GM19099 (cell line): ENCODE measurements around the gene SCAMP2.

ENCODE experiments used
- POLR2A ChIP-seq: IDR thresholded peaks from 3 replicates; pipeline ENCODE4 v1.6.1; 2011; ENCODE audit warnings: low read depth; ENCODE audit not compliant: insufficient read length; ENCODE audit errors: extremely low read depth

SCAMP2 gene, protein sequence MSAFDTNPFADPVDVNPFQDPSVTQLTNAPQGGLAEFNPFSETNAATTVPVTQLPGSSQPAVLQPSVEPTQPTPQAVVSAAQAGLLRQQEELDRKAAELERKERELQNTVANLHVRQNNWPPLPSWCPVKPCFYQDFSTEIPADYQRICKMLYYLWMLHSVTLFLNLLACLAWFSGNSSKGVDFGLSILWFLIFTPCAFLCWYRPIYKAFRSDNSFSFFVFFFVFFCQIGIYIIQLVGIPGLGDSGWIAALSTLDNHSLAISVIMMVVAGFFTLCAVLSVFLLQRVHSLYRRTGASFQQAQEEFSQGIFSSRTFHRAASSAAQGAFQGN

DNA sequence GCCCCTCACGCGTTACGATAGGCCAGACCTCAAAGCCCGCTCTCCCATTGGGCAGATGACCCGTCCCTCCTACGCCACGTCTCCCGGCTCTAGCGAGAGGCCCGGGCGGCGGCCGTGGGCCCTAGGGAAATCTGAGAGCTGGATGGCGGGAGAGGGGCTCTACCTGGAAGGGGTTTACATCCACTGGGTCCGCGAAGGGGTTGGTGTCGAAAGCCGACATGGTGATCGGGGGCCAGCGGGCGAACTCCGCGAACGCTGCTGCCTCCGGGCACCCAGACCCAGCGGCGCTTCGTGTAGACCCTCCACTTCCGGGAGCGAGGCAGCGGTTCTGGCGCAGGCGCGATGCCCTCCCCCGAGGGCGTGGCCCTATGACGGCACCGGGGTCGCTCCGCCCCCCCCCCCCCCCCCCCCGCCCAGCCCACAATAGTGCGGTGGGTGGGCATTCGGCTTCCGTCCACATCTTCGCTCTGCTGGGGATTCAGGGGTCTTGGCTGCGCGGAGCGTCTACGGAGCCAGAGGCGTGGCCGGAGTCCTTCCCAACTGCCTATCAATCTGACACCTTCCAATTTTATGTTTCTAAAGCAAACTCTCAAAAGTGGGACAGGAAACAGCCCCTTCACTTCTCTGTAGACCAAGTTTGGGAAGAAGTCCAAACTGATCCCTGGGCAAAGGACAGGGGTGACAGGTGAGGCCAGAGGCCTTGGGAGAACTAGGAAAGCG, at the start of gene SCAMP2:
SCAMP2 (minus strand) TSS at position 330 of the 720 bp plus-strand sequence; CDS start at position 220, 110 bp downstream.
- TF ChIP-seq POLR2A: peak; percentile 94

DNA sequence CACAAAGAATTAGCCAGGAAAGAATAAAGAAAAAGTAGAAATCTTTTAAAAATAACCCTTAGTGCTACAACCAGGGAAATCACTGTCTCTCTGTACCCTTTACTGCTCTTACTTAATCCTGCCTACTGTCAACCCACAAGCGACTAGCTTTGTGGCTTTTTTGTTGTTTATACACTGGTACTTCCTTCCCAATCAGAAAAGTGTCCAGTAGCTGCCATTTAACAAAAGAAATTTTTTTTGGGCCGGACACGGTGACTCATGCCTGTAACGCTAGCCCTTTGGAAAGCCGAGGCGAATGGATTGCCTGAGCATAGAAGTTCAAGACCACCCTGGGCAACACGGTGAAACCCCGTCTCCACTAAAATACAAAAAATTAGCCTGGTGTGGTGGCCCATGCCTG, 47.3 kb upstream of the SCAMP2 start:
- no peak for TF ChIP-seq POLR2A

DNA sequence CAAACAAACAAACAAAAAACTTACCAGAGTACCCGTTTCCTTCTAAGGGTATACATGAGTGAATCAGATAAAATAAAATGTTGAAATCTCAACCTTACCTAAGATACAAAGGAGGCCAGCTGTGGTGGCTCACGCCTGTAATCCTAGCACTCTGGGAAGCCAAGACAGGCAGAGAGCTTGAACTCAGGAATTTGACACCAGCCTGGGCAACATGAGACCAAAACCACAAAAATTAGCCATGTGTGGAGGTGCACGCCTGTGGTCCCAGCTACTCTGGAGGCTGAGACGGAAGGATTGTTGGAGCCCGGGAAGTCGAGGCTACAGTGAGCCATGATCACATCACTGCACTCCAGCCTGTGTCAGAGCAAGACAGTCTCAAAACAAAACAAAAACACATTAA, 44.5 kb upstream of the SCAMP2 start:
- no peak for TF ChIP-seq POLR2A

DNA sequence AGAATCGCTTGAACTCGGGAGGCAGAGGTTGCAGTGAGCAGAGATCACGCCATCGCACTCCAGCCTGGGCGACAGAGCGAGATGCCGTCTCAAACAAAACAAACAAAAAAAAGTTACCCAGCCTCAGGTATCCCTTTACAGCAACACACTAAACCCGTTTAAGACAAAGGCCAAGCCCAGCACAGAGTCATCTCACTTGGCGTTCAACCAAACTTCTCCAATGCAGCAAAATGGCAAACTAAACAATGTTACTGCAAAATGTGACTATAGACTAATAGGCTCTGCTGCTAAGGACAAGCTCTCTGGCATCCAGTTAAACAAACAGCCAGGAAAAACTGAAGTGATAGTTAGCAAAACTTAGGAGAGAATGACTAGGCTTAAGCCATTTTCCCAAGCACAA, 39.9 kb upstream of the SCAMP2 start:
- TF ChIP-seq POLR2A: no peak

DNA sequence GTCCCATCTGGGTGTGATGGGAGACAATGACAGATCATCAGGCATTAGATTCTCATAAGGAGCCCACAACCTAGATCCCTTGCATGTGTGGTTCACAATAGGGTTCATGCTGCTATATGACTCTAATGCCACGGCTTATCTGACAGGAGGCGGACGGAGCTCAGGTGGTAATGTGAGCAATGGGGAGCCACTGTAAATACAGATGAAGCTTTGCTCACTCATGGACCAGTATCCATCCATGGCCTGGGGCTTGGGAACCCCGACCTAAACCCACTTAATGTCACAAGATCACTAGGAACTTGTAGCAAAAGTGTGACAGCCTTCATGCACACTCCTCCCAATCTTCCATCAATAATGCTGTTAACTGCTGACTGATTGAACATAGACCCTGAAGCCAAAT, 35.5 kb upstream of the SCAMP2 start:
- no peak for TF ChIP-seq POLR2A

DNA sequence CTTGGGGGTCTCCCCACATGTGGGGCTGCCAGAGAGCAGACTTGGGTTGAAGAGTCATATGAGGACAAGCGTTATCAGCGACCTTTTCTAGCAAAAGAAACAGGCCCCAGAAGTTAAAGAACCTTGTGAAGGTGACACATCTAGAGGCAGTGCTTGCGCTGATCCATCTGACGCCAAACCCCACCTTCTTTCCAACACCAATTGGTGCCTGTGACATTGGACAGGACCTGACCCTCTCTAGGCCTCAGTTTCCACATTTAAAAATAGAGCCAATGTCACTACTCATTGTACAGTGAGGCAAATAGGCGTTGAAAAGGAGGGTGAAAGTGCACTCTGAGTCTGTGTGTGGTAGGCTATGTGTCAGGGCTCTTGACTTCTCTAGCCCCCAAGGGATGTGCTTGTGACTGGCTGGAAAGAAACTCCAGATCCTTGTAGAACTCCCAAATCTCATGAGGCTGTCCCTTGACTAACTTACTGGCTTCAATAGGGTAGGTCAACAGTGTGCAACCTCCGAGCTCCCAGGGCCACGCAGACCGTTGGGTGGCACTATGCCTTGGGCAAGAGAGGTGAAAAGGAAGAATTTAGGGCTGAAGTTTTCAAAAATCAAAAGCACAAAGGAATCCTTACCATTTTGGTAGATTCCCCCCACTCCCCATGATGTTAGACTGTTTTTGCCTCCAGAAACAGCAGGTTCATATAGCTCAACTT, 34.2 kb upstream of the SCAMP2 start:
- no peak for TF ChIP-seq POLR2A

DNA sequence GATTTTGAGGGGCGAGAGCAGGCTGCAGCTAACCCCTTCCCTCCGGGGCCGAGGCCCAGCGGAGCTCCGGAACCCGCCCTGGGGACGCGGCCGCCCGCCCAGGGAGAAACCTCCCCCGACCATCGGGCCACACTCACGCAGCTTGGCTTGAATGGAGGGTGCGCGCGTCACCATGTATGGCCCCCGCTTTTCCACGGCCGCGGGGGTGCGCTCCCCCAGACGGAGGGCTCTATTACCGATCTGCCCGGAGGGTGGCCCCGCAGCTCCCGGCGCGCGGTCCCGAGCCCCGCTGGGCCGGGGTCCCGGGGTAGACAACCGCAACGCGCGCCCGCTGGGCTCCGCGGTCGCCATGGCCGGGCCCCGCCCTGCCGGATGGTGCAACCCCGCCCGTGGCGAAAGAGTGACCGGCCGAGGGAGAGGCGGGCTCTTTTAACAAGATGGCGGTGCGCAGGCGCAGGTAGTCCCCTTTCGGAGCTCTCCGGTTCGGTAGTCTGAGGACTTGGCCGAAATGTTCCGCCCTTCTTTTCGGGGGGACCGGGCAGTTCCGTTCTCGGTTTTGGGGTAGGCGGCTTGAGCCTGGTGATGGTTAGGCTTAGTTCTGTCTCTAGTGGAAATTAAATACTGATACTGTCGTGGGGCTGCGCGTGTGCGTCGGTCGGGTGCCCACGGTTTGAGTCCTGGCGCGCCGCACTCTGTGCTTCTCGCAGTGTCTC, 33.4 kb upstream of the SCAMP2 start, which contains the start of gene FAM219B:
FAM219B (minus strand) TSS at position 402 of the 713 bp plus-strand sequence; CDS start at position 351, 51 bp downstream.
- TF ChIP-seq POLR2A: peak; percentile 83

DNA sequence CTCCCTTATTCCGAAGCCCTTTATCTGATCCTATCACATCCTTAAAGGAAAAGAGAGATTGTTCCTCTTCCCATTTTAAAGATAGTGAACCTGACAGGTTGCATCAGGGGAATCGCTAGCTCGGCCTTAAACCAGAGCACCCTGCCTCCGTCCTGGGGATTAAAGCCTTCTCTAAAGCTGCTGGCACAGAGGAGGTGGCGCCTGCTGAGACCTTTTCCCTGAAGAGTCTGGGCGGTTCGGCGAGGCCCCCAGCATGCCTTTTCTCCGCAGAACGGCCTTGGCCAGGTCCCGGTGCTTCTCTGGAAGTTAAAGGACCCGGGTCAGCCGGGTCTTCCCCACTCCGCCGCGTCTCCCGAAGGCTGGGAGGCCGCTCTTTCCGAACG, 32.9 kb upstream of the SCAMP2 start:
- no peak for TF ChIP-seq POLR2A

DNA sequence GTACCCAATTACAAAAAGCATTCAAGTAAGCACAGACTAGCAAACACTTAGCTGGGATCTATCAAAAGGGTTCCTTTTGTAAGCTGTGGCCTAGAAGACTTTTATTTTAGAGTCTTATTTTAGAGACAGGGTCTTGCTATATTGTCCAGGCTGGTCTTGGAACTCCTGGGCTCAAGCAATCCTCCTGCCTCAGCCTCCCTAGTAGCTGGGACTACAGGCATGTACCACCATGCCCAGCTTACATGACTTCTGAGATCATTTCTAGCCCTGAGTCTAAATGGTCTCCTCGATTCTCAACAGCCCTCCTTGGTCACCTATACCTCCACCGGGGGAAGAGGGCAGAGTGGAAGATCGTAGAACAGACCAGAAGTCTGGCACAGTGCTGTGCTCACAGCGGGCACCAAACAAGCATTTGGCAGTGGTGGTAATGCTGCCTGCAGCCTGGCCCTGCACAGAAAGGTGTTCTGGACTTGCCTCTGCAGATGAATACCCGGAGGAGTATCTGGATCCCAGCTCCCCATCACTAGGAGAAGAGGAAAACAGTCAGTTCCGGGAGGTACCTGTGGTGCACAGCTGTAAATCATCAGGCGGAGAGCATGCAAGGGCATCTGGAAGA, 31.1 kb upstream of the SCAMP2 start:
- no peak for TF ChIP-seq POLR2A

DNA sequence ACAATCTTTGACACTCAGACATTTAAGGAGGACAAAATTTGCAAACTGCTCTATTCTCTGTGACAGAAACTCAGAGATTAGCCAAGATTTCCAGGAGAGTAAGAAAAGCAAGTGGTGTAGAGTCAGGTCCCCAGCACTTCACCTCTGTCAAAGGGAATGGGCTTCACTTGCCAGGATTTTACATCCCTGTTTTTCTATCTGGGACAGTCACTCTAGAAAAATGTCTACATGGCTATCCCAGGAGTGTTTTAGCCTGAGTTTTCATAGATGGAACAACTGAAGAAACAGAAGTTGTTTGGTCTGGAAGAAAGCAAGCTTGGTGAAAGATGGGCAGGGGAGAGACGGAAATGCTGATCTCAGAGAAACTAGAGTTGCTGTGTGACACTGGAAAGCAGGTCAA, 30.5 kb upstream of the SCAMP2 start:
- TF ChIP-seq POLR2A: no peak

DNA sequence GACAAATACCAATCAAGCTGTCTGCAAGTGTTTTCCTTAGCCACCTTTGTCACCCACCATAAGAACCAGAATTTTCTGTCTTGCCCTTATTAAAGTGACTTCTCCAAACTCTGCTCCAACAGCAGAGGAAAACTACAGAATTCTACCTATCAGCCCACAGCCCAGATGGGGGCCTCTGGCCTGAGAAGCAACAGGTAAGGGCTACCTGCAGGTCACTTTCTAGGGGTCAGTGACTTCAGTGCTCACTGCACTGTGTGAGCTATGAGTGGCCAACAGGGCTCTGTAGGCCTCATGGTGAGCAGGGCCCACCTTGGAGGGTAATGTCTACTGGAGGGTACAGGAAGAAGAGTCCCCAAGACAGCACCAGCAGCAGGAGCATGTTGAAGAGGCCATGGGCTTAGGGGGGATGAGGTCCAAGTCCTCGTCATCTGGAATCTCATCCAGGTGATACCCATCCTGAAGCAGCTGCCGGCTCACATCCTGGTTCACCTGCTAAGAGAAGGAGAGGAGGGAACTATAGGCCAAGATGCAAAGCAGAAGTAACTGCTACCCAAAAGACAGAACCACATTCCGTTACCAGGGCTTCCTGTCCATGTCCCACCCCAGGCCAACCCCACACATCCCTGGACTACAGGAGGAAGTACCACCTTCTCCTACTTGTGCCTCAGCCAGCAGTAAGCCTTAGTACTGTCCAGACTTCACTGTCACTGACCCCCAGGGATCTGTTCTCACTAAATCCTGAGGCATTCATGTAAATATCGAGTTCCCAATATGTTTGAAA, 29.3 kb upstream of the SCAMP2 start:
- no peak for TF ChIP-seq POLR2A

DNA sequence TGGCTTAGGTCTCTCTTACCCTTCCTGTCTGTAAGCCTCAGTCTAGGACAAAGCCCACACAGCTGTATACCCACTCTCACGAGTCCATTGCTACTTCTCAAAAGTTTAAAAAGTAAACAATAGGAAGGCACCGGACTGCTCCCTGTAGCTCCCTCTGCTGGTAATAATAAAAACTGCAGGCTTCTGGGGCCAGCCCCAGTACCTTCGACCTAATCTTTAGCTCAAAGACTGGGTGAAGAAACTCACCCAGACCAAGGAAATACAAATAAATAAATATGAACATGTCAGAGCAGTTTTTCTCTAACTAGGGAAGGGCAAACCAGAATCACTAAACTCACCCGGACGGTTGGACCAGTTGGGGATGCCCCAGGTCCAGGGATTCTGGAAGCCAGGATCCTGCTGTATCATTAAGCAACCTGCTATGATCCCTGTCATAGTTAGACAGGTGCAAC, 28.5 kb upstream of the SCAMP2 start:
- TF ChIP-seq POLR2A: no peak

DNA sequence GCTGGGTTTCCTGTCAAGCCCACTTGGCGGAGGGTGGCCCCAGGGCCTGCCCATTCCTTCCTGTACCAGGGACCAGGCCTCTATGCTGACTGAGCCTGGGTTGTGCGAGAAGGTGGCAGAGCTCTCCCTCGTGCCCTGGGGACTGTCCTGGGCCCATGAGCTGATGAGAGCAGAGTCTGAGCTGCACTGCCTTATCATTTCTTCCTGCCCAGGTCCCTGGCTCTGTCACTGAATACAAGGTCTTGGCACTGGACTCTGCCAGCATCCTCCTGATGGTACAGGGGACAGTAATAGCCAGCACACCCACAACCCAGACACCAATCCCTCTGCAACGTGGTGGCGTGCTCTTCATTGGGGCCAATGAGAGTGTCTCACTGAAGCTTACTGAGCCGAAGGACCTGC, 24.1 kb upstream of the SCAMP2 start:
- no peak for TF ChIP-seq POLR2A

DNA sequence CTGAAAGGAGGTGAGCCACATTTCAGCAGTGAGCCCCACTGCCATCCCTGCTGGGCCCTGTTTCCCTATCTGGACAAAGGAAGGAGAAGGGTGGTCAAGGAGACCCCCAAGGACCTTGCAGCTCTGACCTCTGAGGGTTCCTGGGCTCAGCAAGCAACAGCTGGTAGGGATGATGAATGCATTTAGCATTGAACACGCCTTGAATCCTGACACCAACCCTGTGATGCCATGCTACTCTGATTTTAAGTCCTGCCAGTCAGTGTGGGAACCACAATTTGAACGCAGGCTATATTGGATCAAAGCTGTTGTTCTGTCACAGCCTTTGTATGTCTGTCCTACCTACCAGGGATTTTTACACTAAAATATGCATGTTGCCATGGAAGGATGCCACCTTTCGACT, 23.2 kb upstream of the SCAMP2 start:
- TF ChIP-seq POLR2A: no peak
